Uterus (tissue), 2 donors: Measurements from ENCODE around the gene RPP30.

Experiments used
- POLR2A ChIP-seq, 2 donors: fragments of 450-650 bp; IDR thresholded peaks; one replicate each; pipeline ENCODE4 v1.6.1; 2016; ENCODE audit warnings: antibody characterized with exemption in 2 of 2, mild to moderate bottlenecking in 1 of 2, moderate library complexity in 1 of 2
- TF ChIP-seq, protein P1 (sequence below), 4 experiments: fragments of 200-600 bp in 2 of 4; fragments of 450-650 bp in 2 of 4; sonication (generic) in 2 of 4; IDR thresholded peaks; one replicate each; pipeline ENCODE4 v1.5.1; 2016 to 2019; ENCODE audit warnings: antibody characterized with exemption in 4 of 4, mild to moderate bottlenecking in 2 of 4, moderate library complexity in 1 of 4

DNA sequence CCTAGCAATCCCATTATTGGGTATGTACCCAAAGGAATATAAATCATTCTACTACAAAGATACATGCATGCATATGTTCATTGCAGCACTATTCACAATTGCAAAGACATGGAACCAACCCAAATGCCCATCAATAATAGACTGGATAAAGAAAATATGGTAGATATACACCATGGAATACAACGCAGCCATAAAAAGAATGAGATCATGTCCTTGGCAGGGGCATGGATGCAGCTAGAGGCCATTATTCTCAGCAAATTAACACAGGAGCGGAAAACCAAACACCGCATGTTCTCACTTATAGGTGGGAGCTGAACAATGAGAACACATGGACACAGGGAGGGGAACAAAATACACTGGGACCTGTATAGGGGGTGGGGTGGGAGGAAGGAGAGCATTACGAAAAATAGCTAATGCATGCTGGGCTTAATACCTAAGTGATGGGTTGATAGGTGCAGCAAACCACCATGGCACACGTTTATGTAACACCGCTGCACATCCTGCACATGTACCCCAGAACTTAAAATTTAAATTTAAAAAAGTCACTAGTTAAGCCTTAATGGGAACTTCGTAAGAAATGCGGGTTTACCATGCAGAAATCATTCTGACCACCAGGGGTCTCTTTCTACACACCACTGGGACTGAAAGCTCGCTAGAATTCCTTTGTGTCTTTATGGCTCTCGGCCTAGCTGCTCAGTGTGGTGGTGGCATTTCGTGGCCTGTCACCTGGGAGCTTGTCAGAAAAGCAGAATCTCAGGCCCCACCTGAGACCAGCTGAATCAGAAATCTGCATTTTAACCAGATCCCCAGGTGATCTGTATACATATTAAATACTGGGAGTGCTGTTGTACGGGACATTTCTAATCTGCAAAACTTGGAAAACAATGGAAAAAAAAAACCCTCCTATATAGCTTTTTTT lies 39.6 kb downstream of the RPP30 start:
- TF ChIP-seq, protein P1, sequence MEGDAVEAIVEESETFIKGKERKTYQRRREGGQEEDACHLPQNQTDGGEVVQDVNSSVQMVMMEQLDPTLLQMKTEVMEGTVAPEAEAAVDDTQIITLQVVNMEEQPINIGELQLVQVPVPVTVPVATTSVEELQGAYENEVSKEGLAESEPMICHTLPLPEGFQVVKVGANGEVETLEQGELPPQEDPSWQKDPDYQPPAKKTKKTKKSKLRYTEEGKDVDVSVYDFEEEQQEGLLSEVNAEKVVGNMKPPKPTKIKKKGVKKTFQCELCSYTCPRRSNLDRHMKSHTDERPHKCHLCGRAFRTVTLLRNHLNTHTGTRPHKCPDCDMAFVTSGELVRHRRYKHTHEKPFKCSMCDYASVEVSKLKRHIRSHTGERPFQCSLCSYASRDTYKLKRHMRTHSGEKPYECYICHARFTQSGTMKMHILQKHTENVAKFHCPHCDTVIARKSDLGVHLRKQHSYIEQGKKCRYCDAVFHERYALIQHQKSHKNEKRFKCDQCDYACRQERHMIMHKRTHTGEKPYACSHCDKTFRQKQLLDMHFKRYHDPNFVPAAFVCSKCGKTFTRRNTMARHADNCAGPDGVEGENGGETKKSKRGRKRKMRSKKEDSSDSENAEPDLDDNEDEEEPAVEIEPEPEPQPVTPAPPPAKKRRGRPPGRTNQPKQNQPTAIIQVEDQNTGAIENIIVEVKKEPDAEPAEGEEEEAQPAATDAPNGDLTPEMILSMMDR (IDR thresholded peaks at IDR 0.05) = peak; percentile 71 to 83 (median 77)
- TF ChIP-seq POLR2A (IDR thresholded peaks at IDR 0.05) = no peak
